Measurements from ENCODE around the gene ELFN2. TPM values are rescaled to one million over a fixed set of nuclear protein-coding genes. Genes with fewer than 3 reads are reported as not detected.

ELFN2 gene
- total RNA-seq, 1 donor: under 0.01 TPM

GRCh38 chr22:37418627-37419369 is 8.5 kb downstream of the ELFN2 start:
- no peak overlapping the region for H3K4me3 ChIP-seq (ENCODE audit: insufficient read depth, low read length)
- no peak overlapping the region for H3K27ac ChIP-seq (ENCODE audit: low read depth, low read length)
- peaks cover 48% of the 10 kb centered on the region for H3K27me3 ChIP-seq (ENCODE audit: insufficient read depth, low read length)
- H2AFZ ChIP-seq (ENCODE audit: low read length): no peak overlapping the region
- no peak overlapping the region for H3K4me2 ChIP-seq (ENCODE audit: insufficient read depth, low read length)
- H3K9me3 ChIP-seq (ENCODE audit: low read depth, low read length): no peaks in the 10 kb centered on the region
- no peaks in the 10 kb centered on the region for H3K36me3 ChIP-seq (ENCODE audit: insufficient read depth, low read length)
- no peaks in the 10 kb centered on the region for H3K4me1 ChIP-seq (ENCODE audit: insufficient read depth, low read length)
- DNase-seq (ENCODE audit: insufficient read length, low spot score, missing footprints): no peak
- no peaks in the 10 kb centered on the region for H4K20me1 ChIP-seq (ENCODE audit: insufficient read depth, low read length)
- TF ChIP-seq CTCF (IDR thresholded peaks at IDR 0.05; ENCODE audit: extremely low read depth, low read depth, low read length): no peak
- no peaks in the 10 kb centered on the region for H3K79me2 ChIP-seq (ENCODE audit: insufficient read depth, low read length)

- Histone ChIP-seq H3K4me2 (ENCODE audit: insufficient read depth, low read length) (no peak overlapping the region), H3K27ac (ENCODE audit: low read depth, low read length) (no peak overlapping the region), H3K79me2 (ENCODE audit: insufficient read depth, low read length) (no peaks in the 10 kb centered on the region), H3K4me1 (ENCODE audit: insufficient read depth, low read length) (no peaks in the 10 kb centered on the region), H3K27me3 (ENCODE audit: insufficient read depth, low read length) (peaks cover 43% of the 10 kb centered on the region), H4K20me1 (ENCODE audit: insufficient read depth, low read length) (no peaks in the 10 kb centered on the region), H3K4me3 (ENCODE audit: insufficient read depth, low read length) (no peak overlapping the region), H3K36me3 (ENCODE audit: insufficient read depth, low read length) (no peaks in the 10 kb centered on the region), H3K9me3 (ENCODE audit: low read depth, low read length) (no peaks in the 10 kb centered on the region), H2AFZ (ENCODE audit: low read length) (no peak overlapping the region)
- DNase-seq (ENCODE audit: insufficient read length, low spot score, missing footprints): no peak
- no peak for TF ChIP-seq CTCF (IDR thresholded peaks at IDR 0.05; ENCODE audit: extremely low read depth, low read depth, low read length)
Observed at GRCh38 chr22:37417677-37418348, 9.5 kb downstream of the ELFN2 start.

GRCh38 chr22:37417264-37417663 is 10.0 kb downstream of the ELFN2 start:
- no peak overlapping the region for H2AFZ ChIP-seq (ENCODE audit: low read length)
- H3K36me3 ChIP-seq (ENCODE audit: insufficient read depth, low read length): no peaks in the 10 kb centered on the region
- H3K4me3 ChIP-seq (ENCODE audit: insufficient read depth, low read length): no peak overlapping the region
- TF ChIP-seq CTCF (IDR thresholded peaks at IDR 0.05; ENCODE audit: extremely low read depth, low read depth, low read length): no peak
- no peaks in the 10 kb centered on the region for H3K9me3 ChIP-seq (ENCODE audit: low read depth, low read length)
- no peak for DNase-seq (ENCODE audit: insufficient read length, low spot score, missing footprints)
- no peaks in the 10 kb centered on the region for H3K4me1 ChIP-seq (ENCODE audit: insufficient read depth, low read length)
- H3K4me2 ChIP-seq (ENCODE audit: insufficient read depth, low read length): no peak overlapping the region
- H3K27me3 ChIP-seq (ENCODE audit: insufficient read depth, low read length): peaks cover 45% of the 10 kb centered on the region
- no peaks in the 10 kb centered on the region for H4K20me1 ChIP-seq (ENCODE audit: insufficient read depth, low read length)
- no peaks in the 10 kb centered on the region for H3K79me2 ChIP-seq (ENCODE audit: insufficient read depth, low read length)
- H3K27ac ChIP-seq (ENCODE audit: low read depth, low read length): no peak overlapping the region

- no peak overlapping the region for H2AFZ ChIP-seq (ENCODE audit: low read length)
- no peaks in the 10 kb centered on the region for H4K20me1 ChIP-seq (ENCODE audit: insufficient read depth, low read length)
- no peak overlapping the region for H3K4me2 ChIP-seq (ENCODE audit: insufficient read depth, low read length)
- no peak for TF ChIP-seq CTCF (IDR thresholded peaks at IDR 0.05; ENCODE audit: extremely low read depth, low read depth, low read length)
- DNase-seq (ENCODE audit: insufficient read length, low spot score, missing footprints): no peak
- no peaks in the 10 kb centered on the region for H3K4me1 ChIP-seq (ENCODE audit: insufficient read depth, low read length)
- no peaks in the 10 kb centered on the region for H3K79me2 ChIP-seq (ENCODE audit: insufficient read depth, low read length)
- H3K9me3 ChIP-seq (ENCODE audit: low read depth, low read length): no peaks in the 10 kb centered on the region
- peaks cover 43% of the 10 kb centered on the region for H3K27me3 ChIP-seq (ENCODE audit: insufficient read depth, low read length)
- no peak overlapping the region for H3K27ac ChIP-seq (ENCODE audit: low read depth, low read length)
- H3K4me3 ChIP-seq (ENCODE audit: insufficient read depth, low read length): no peak overlapping the region
- no peaks in the 10 kb centered on the region for H3K36me3 ChIP-seq (ENCODE audit: insufficient read depth, low read length)
Observed at GRCh38 chr22:37416827-37417226, 10.5 kb downstream of the ELFN2 start.
